H1 (cell line): ENCODE results near the gene CPPED1. TPM values are rescaled to one million over a fixed set of nuclear protein-coding genes. Genes with fewer than 3 reads are reported as not detected.

Experiments
- CTCF ChIA-PET: fragments of 300-600 bp; sonication (Branson Sonifier 250); formaldehyde crosslinking; loops from one replicate; lab custom pipeline; 2021; ENCODE audit not compliant: partially characterized antibody; lab: Charles Lee
- POLR2A ChIA-PET: fragments of 300-600 bp; sonication (Branson Sonifier 250); formaldehyde crosslinking; loops from one replicate; lab custom pipeline; 2021; ENCODE audit warnings: inconsistent platforms; ENCODE audit not compliant: partially characterized antibody; lab: Charles Lee
- DNase-seq, 2 experiments: peaks; one replicate each; pipeline versions ENCODE4 v3.0.0 to v3.0.0-alpha.2; 2010 to 2022; ENCODE audit warnings: low spot score in 2 of 2, low read depth in 1 of 2, mixed read lengths in 1 of 2
- FAIRE-seq: peaks from 2 replicates; lab custom pipeline; 2011; peaks lifted over from hg19 to GRCh38; lab: Jason Lieb, UNC
- H2AFZ ChIP-seq: 2 replicates; pipeline ENCODE4 v1.8.1; 2012; ENCODE audit warnings: low read length, inconsistent platforms
- H2AK5ac ChIP-seq: 2 replicates; pipeline ENCODE4 v1.6.1; 2013; ENCODE audit warnings: low read depth, low read length
- H2BK120ac ChIP-seq: replicated peaks from 2 replicates; pipeline ENCODE3; 2013; ENCODE audit warnings: low read depth, low read length, inconsistent platforms
- H2BK12ac ChIP-seq: 2 replicates; pipeline ENCODE4 v1.6.1; 2013; ENCODE audit warnings: low read depth, low read length
- H2BK15ac ChIP-seq: 2 replicates; pipeline ENCODE4 v1.6.1; 2013; ENCODE audit warnings: low read length
- H2BK20ac ChIP-seq: 2 replicates; pipeline ENCODE4 v1.6.1; 2013; ENCODE audit warnings: low read length
- H2BK5ac ChIP-seq: 2 replicates; pipeline ENCODE4 v1.6.1; 2013; ENCODE audit warnings: low read depth, low read length
- H3K14ac ChIP-seq: 2 replicates; pipeline ENCODE4 v1.6.1; 2013; ENCODE audit warnings: inconsistent platforms; ENCODE audit not compliant: insufficient read length
- H3K18ac ChIP-seq: 2 replicates; pipeline ENCODE4 v1.6.1; 2013; ENCODE audit warnings: low read length; ENCODE audit errors: extremely low read depth
- H3K23ac ChIP-seq: 2 replicates; pipeline ENCODE4 v1.6.1; 2013; ENCODE audit warnings: inconsistent platforms; ENCODE audit not compliant: insufficient read length
- H3K23me2 ChIP-seq: 2 replicates; pipeline ENCODE4 v1.6.1; 2013; ENCODE audit warnings: low read depth, low read length
- H3K27ac ChIP-seq: 2 replicates; pipeline ENCODE4 v1.6.1; 2011; ENCODE audit warnings: low read depth, low read length, inconsistent platforms
- H3K27me3 ChIP-seq, 4 experiments: replicated peaks in 1 of 4; 1 replicate in 1 of 4; 2 replicates in 3 of 4; pipeline versions ENCODE4 v1.6.1 to v1.8.1; 2011 to 2013; ENCODE audit warnings: low read length in 3 of 4, mild to moderate bottlenecking in 3 of 4, inconsistent platforms in 2 of 4, mixed read lengths in 2 of 4, moderate library complexity in 1 of 4; ENCODE audit not compliant: control insufficient read depth in 3 of 4, insufficient read depth in 3 of 4; ENCODE audit errors: extremely low read depth in 1 of 4
- H3K36me3 ChIP-seq, 4 experiments: 2 replicates each; pipeline versions ENCODE4 v1.6.1 to v1.8.1; 2011 to 2013; ENCODE audit warnings: mild to moderate bottlenecking in 4 of 4, low read length in 3 of 4, moderate library complexity in 2 of 4, control low read depth in 1 of 4, inconsistent platforms in 1 of 4; ENCODE audit not compliant: insufficient read depth in 4 of 4, control insufficient read depth in 2 of 4
- H3K4ac ChIP-seq: replicated peaks from 2 replicates; pipeline ENCODE3; 2013; ENCODE audit warnings: low read length, low read depth, mixed read lengths, inconsistent platforms; ENCODE audit not compliant: insufficient read length
- H3K4me1 ChIP-seq, 4 experiments: replicated peaks in 1 of 4; 1 replicate in 1 of 4; 2 replicates in 3 of 4; pipeline versions ENCODE4 v1.6.1 to v1.8.1; 2011 to 2013; ENCODE audit warnings: low read length in 3 of 4, inconsistent platforms in 2 of 4, mixed read lengths in 1 of 4; ENCODE audit not compliant: insufficient read depth in 4 of 4, control insufficient read depth in 3 of 4
- H3K4me2 ChIP-seq, 2 experiments: 2 replicates each; pipeline versions ENCODE4 v1.6.1 to v1.8.1; 2011 to 2013; ENCODE audit warnings: low read depth in 2 of 2, low read length in 2 of 2, control low read depth in 1 of 2, inconsistent platforms in 1 of 2, mild to moderate bottlenecking in 1 of 2; ENCODE audit not compliant: insufficient read depth in 1 of 2
- H3K4me3 ChIP-seq, 4 experiments: fragments of 200-600, 300-600 bp in 1 of 4; sonication (generic), shearing (Covaris generic), sonication (Bioruptor Twin) in 1 of 4; 2 replicates each; pipeline versions ENCODE4 v1.5.1 to v1.8.1; 2011 to 2016; ENCODE audit warnings: low read length in 4 of 4, low read depth in 3 of 4, control low read depth in 2 of 4, inconsistent platforms in 2 of 4, mild to moderate bottlenecking in 2 of 4, mixed read lengths in 1 of 4, moderate library complexity in 1 of 4; ENCODE audit not compliant: insufficient read depth in 2 of 4; ENCODE audit errors: extremely low read depth in 1 of 4
- H3K56ac ChIP-seq: replicated peaks from 2 replicates; pipeline ENCODE3; 2013; ENCODE audit warnings: low read depth, mild to moderate bottlenecking, mixed read lengths, low read length, inconsistent platforms; ENCODE audit not compliant: insufficient read length
- H3K79me1 ChIP-seq: 2 replicates; pipeline ENCODE4 v1.6.1; 2013; ENCODE audit warnings: low read depth, low read length, control low read depth
- H3K79me2 ChIP-seq, 2 experiments: 2 replicates each; pipeline versions ENCODE4 v1.6.1 to v1.8.1; 2012 to 2013; ENCODE audit warnings: low read length in 2 of 2, mild to moderate bottlenecking in 2 of 2, inconsistent platforms in 1 of 2; ENCODE audit not compliant: insufficient read depth in 2 of 2, control insufficient read depth in 1 of 2
- H3K9ac ChIP-seq, 4 experiments: replicated peaks in 1 of 4; 1 replicate in 1 of 4; 2 replicates in 3 of 4; pipeline versions ENCODE4 v1.6.1 to v1.8.1; 2011 to 2013; ENCODE audit warnings: low read depth in 3 of 4, low read length in 3 of 4, control low read depth in 2 of 4, mild to moderate bottlenecking in 2 of 4, moderate library complexity in 2 of 4, inconsistent platforms in 1 of 4; ENCODE audit errors: extremely low read depth in 1 of 4
- H3K9me3 ChIP-seq, 2 experiments: 2 replicates each; pipeline versions ENCODE4 v1.6.1 to v1.8.1; 2012 to 2013; ENCODE audit warnings: mild to moderate bottlenecking in 2 of 2, moderate library complexity in 2 of 2, control low read depth in 1 of 2, inconsistent platforms in 1 of 2, low read depth in 1 of 2, low read length in 1 of 2, mixed read lengths in 1 of 2; ENCODE audit not compliant: insufficient read depth in 2 of 2
- H4K20me1 ChIP-seq, 2 experiments: replicated peaks in 1 of 2; 2 replicates each; pipeline versions ENCODE3 to v1.8.1; 2011 to 2013; ENCODE audit warnings: inconsistent platforms in 2 of 2, low read length in 2 of 2, mild to moderate bottlenecking in 1 of 2; ENCODE audit not compliant: insufficient read depth in 2 of 2, control insufficient read depth in 1 of 2
- H4K5ac ChIP-seq: 2 replicates; pipeline ENCODE4 v1.6.1; 2013; ENCODE audit warnings: low read length, low read depth, mixed read lengths, inconsistent platforms; ENCODE audit not compliant: insufficient read length
- H4K8ac ChIP-seq: 2 replicates; pipeline ENCODE4 v1.8.0; 2013; ENCODE audit warnings: mild to moderate bottlenecking, moderate library complexity, low read length, inconsistent platforms; ENCODE audit not compliant: insufficient read depth; ENCODE audit errors: extremely low read depth
- H4K91ac ChIP-seq: replicated peaks from 2 replicates; pipeline ENCODE3; 2013; ENCODE audit warnings: low read length, mixed read lengths, inconsistent platforms; ENCODE audit not compliant: insufficient read length
- BRCA1 ChIP-seq: IDR thresholded peaks from 2 replicates; pipeline ENCODE4 v1.6.1; 2012; ENCODE audit warnings: low read depth, low read length, improper control_type of control experiment
- CEBPB ChIP-seq: IDR thresholded peaks from 2 replicates; pipeline ENCODE4 v1.6.1; 2012; ENCODE audit warnings: low read depth, low read length
- CHD2 ChIP-seq: IDR thresholded peaks from 2 replicates; pipeline ENCODE4 v1.6.1; 2012; ENCODE audit warnings: low read length, improper control_type of control experiment
- EP300 ChIP-seq, 2 experiments: IDR thresholded peaks; 1 replicate in 1 of 2; 2 replicates in 1 of 2; pipeline ENCODE4 v1.6.1; 2011 to 2012; ENCODE audit warnings: low read depth in 2 of 2, low read length in 2 of 2, mild to moderate bottlenecking in 2 of 2, borderline replicate concordance in 1 of 2, inconsistent platforms in 1 of 2, moderate library complexity in 1 of 2
- EZH2 ChIP-seq: fragments of 200-600 bp; sonication (generic); IDR thresholded peaks from 2 replicates; pipeline ENCODE4 v1.7.1; 2012; ENCODE audit warnings: low read depth, mild to moderate bottlenecking, moderate library complexity, low read length, inconsistent platforms; ENCODE audit not compliant: severe bottlenecking
- FOSL1 ChIP-seq: IDR thresholded peaks from 2 replicates; pipeline ENCODE4 v1.6.1; 2011; ENCODE audit warnings: mild to moderate bottlenecking, low read depth, low read length, moderate library complexity; ENCODE audit not compliant: insufficient read depth
- HDAC2 ChIP-seq, 2 experiments: fragments of 300-600 bp in 1 of 2; sonication (generic) in 1 of 2; IDR thresholded peaks; 2 replicates each; pipeline ENCODE4 v1.6.1; 2011 to 2012; ENCODE audit warnings: low read depth in 2 of 2, low read length in 2 of 2, mild to moderate bottlenecking in 2 of 2, moderate library complexity in 2 of 2, borderline replicate concordance in 1 of 2, inconsistent platforms in 1 of 2
- NRF1 ChIP-seq: IDR thresholded peaks from 2 replicates; pipeline ENCODE4 v1.6.1; 2011; ENCODE audit warnings: mild to moderate bottlenecking, low read depth, low read length, improper control_type of control experiment
- POLR2A ChIP-seq, 2 experiments: IDR thresholded peaks; 1 replicate in 1 of 2; 2 replicates in 1 of 2; pipeline ENCODE4 v1.6.1; 2011; ENCODE audit warnings: low read depth in 2 of 2, low read length in 2 of 2, mild to moderate bottlenecking in 2 of 2; ENCODE audit errors: control extremely low read depth in 1 of 2
- RBBP5 ChIP-seq: IDR thresholded peaks from 2 replicates; pipeline ENCODE4 v1.7.1; 2012; ENCODE audit warnings: low read depth, mild to moderate bottlenecking, inconsistent platforms, low read length, moderate library complexity, borderline replicate concordance
- SIRT6 ChIP-seq: IDR thresholded peaks from one replicate; pipeline ENCODE4 v1.7.1; 2012; ENCODE audit warnings: low read length, inconsistent platforms
- SIX5 ChIP-seq: IDR thresholded peaks from 2 replicates; pipeline ENCODE4 v1.6.1; 2011; ENCODE audit warnings: mild to moderate bottlenecking, low read depth, low read length
- TEAD4 ChIP-seq: IDR thresholded peaks from 2 replicates; pipeline ENCODE4 v1.6.1; 2012; ENCODE audit warnings: low read depth, low read length, inconsistent platforms, mixed read lengths
- WGBS, 2 experiments: shearing (Covaris generic) in 1 of 2; methylation state at CpG; one replicate each; pipeline versions ENCODE4 v1.1.6 to v1.1.7; 2013 to 2015; ENCODE audit warnings: low lambda C conversion rate in 2 of 2, mixed read lengths in 2 of 2, inconsistent platforms in 1 of 2, low coverage in 1 of 2, missing lambda C conversion rate in 1 of 2; ENCODE audit not compliant: insufficient replicate concordance in 2 of 2, insufficient coverage in 1 of 2, insufficient read length in 1 of 2; ENCODE audit errors: extremely low coverage in 1 of 2, missing lambda C conversion rate in 1 of 2; 5-methylcytosine and 5-hydroxymethylcytosine counted together
- polyA plus RNA-seq, 7 experiments: library from polyadenylated mRNA; depleted of rRNA in 3 of 7; stranded (reverse) in 5 of 7; unstranded in 2 of 7; fragments of >200 nt in 5 of 7; fragments of 200-250 nt in 2 of 7; gene quantifications; 1 replicate in 5 of 7; 2 replicates in 1 of 7; 4 replicates in 1 of 7; pipeline versions ENCODE4 v1.2.1 to v1.2.3, GENCODE V29; 2011 to 2013; ENCODE audit warnings: missing spikeins in 2 of 7, mixed read lengths in 2 of 7
- total RNA-seq: library from RNA; stranded (reverse); fragmentation: NEBNext Ultra II Directional; extraction: Animal tissue kit (Norgen Biotek cat#: 25700); gene quantifications from 2 replicates; pipeline ENCODE4 v1.2.1, GENCODE V29; 2021

The CPPED1 gene
- total and polyA plus RNA-seq, 2 of the 8 experiments (the other 6 are each of a cell fraction or from before 2014, with no cell fraction given) = 3.5 to 11.2 TPM

- Histone ChIP-seq H3K27me3 (no peaks in the 10 kb centered on the region), H3K9me3 (no peaks in the 10 kb centered on the region), H4K8ac (no peak overlapping the region), H3K4ac (no peak overlapping the region), H4K91ac (no peak overlapping the region), H3K23ac (no peak overlapping the region), H3K23me2 (no peaks in the 10 kb centered on the region), H2BK20ac (no peak overlapping the region), H2BK15ac (no peak overlapping the region), H3K4me1 (no peaks in the 10 kb centered on the region), H3K14ac (no peak overlapping the region), H3K79me1 (no peaks in the 10 kb centered on the region), H2BK120ac (no peak overlapping the region), H2BK12ac (no peak overlapping the region), H3K56ac (no peak overlapping the region), H3K36me3 (no peaks in the 10 kb centered on the region), H2AFZ (no peak overlapping the region), H3K27ac (no peak overlapping the region), H4K5ac (no peak overlapping the region), H3K4me3 (no peak overlapping the region), H3K79me2 (no peaks in the 10 kb centered on the region), H3K18ac (no peak overlapping the region), H4K20me1 (no peaks in the 10 kb centered on the region), H3K4me2 (no peak overlapping the region), H2BK5ac (no peak overlapping the region), H2AK5ac (no peak overlapping the region), H3K9ac (no peak overlapping the region)
- POLR2A ChIA-PET = no interaction called here
- FAIRE-seq (no peak), DNase-seq (no peak)
- 83% methylated on average over 16 of the region's 16 CpGs; no CpG with 5 or more reads in 1 of the 2 experiments for WGBS, 2 experiments
- CTCF ChIA-PET = interaction anchor here (0.6 to 0.8 kb wide), 3 partner anchors 25 to 679 kb away, joined by 3 to 4 read pairs (median 3); no protein-coding TSS in a partner anchor
- TF ChIP-seq CEBPB = no peak
- TF ChIP-seq SIX5 = no peak
- no peak for TF ChIP-seq EP300 (IDR thresholded peaks at IDR 0.05; ENCODE audit: borderline replicate concordance in 1 of 2, low read depth in 2 of 2, low read length in 2 of 2)
- no peak for TF ChIP-seq POLR2A (IDR thresholded peaks at IDR 0.05; ENCODE audit: control extremely low read depth in 1 of 2, low read depth in 2 of 2, low read length in 2 of 2)
- TF ChIP-seq FOSL1 = no peak
- no peak for TF ChIP-seq EZH2
- no peak for TF ChIP-seq NRF1
- TF ChIP-seq RBBP5 = no peak
- TF ChIP-seq CHD2 = no peak
- TF ChIP-seq TEAD4 = no peak
- TF ChIP-seq BRCA1 = no peak
- no peak for TF ChIP-seq HDAC2 (IDR thresholded peaks at IDR 0.05; ENCODE audit: borderline replicate concordance in 1 of 2, low read depth in 2 of 2, low read length in 2 of 2)
- TF ChIP-seq SIRT6 = no peak
These were observed 151.7 kb downstream of the CPPED1 start for GRCh38 chr16:12651765-12652512.
